Memory B cell (primary cell): Measurements from ENCODE around the gene GOLGB1.

Source experiments
- ATAC-seq: fragments of 150-1000 bp; cut with Tn5 transposase; 2 replicates; pipeline ENCODE4 v1.10.0; 2021; ENCODE audit warnings: low read depth, mild to moderate bottlenecking, moderate library complexity
- DNase-seq, 2 donors: peaks; one replicate each; pipeline ENCODE4 v3.0.0; 2022; ENCODE audit warnings: low spot score in 2 of 2
- H3K27ac Mint-ChIP-seq: one replicate; pipeline ENCODE4 v1.8.0; 2022; ENCODE audit warnings: mild to moderate bottlenecking, moderate library complexity, mixed read lengths
- H3K27me3 Mint-ChIP-seq: one replicate; pipeline ENCODE4 v1.8.0; 2022; ENCODE audit warnings: mixed read lengths
- H3K36me3 Mint-ChIP-seq: one replicate; pipeline ENCODE4 v1.8.0; 2022; ENCODE audit warnings: mild to moderate bottlenecking, mixed read lengths
- H3K4me1 Mint-ChIP-seq: one replicate; pipeline ENCODE4 v1.8.0; 2022; ENCODE audit warnings: mixed read lengths
- H3K4me3 Mint-ChIP-seq: one replicate; pipeline ENCODE4 v1.8.0; 2022; ENCODE audit warnings: mild to moderate bottlenecking, moderate library complexity, mixed read lengths
- H3K9me3 Mint-ChIP-seq: one replicate; pipeline ENCODE4 v1.8.0; 2022; ENCODE audit warnings: mixed read lengths

The GOLGB1 gene

DNA sequence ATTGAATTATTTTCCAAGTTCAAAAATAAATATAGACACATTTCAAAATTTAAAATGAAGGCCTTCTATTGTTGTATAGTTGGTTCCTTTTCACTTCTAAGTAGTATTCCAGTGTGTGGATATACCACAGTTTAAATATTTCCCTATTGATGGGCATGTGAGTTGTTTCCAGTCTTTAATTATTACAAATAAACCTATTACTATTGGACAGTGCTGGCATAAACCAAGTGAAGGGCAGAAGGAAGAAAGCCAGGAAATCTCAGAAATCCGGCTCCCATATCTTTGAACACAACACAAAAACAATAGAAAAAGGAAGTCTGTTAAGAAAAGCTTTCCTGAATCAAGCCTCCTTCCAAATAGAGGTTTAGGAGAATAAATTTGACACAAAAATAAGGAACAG lies 26.1 kb downstream of the GOLGB1 start:
- no peak overlapping the region for H3K27ac Mint-ChIP-seq
- H3K36me3 Mint-ChIP-seq = peaks cover 54% of the 10 kb centered on the region
- no peak overlapping the region for H3K4me3 Mint-ChIP-seq

DNA sequence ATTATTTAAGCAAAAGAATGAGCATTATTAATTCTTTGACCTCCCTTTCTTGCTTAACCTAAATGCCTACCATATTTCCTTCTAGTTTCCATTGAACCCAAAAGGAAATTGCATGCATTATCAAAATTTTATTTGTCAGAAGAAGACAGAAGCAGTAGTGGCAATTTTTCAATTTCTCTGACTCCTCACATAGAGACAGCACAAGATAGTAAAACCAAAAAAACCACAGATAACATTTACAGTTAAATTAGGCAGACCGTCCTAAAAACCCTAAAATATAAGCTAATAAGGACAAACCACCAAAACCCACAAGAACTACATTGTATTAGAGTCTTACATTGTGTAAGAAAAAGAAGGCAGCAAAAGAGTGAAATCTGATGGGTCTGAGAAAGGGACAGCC lies 27.1 kb downstream of the GOLGB1 start:
- H3K36me3 Mint-ChIP-seq = peaks cover 54% of the 10 kb centered on the region
- no peaks in the 10 kb centered on the region for H3K9me3 Mint-ChIP-seq
- no peaks in the 10 kb centered on the region for H3K27me3 Mint-ChIP-seq
- no peak for DNase-seq
- peak overlapping the region; percentile 22 for H3K27ac Mint-ChIP-seq
- no peak for ATAC-seq
- no peak overlapping the region for H3K4me3 Mint-ChIP-seq
- peaks cover 7% of the 10 kb centered on the region for H3K4me1 Mint-ChIP-seq

More for the DNA sequence above, 26.1 kb downstream of the GOLGB1 start:
- Mint-ChIP-seq H3K27me3 (no peaks in the 10 kb centered on the region), H3K4me1 (peaks cover 7% of the 10 kb centered on the region), H3K9me3 (no peaks in the 10 kb centered on the region)
- ATAC-seq (no peak), DNase-seq (no peak)

DNA sequence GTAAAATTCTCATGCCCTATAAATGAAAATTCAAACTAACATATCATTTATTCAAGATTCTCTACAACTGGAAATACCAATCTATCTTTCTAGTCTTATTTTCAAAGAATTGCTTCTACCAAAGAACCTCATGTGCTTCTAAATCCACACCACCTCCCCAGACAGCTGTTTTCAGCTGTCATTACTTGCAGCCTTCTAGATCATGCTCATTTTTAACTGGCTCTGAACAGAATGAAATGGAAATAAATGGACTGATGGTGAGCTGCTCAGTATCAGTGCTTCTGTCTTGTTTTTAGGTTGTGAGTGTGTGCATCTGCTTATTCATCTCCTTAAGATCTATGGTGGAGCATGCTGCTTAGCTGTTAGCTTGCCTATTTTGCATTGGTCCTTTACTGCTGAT lies 29.4 kb downstream of the GOLGB1 start:
- no peak overlapping the region for H3K27ac Mint-ChIP-seq
- H3K4me3 Mint-ChIP-seq = no peak overlapping the region
- DNase-seq (no peak), ATAC-seq (no peak)
- peaks cover 4% of the 10 kb centered on the region for H3K4me1 Mint-ChIP-seq
- H3K9me3 Mint-ChIP-seq = no peaks in the 10 kb centered on the region
- H3K36me3 Mint-ChIP-seq = peaks cover 54% of the 10 kb centered on the region
- H3K27me3 Mint-ChIP-seq = no peaks in the 10 kb centered on the region

DNA sequence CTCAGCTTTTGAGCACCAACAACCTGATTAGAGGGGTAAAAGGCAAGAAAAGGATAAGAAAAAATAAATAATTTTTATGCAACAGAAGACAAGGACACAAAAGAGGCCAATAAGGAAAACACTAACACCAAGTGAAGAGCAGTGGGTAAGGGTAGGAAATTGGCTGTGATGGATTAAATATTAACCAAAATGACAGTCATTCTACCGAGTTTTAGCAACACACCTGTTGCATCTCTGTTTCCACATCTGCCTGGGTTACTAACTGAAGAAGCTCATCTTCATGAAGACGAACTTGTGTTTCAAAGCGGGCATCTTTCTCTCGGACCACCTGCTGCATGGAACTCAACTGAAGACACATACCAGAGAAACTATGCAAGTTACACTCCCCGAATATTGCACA lies 30.1 kb downstream of the GOLGB1 start:
- Mint-ChIP-seq H3K9me3 (no peaks in the 10 kb centered on the region), H3K27me3 (no peaks in the 10 kb centered on the region), H3K27ac (no peak overlapping the region), H3K4me3 (no peak overlapping the region), H3K4me1 (peaks cover 4% of the 10 kb centered on the region), H3K36me3 (peaks cover 51% of the 10 kb centered on the region)
- no peak for DNase-seq
- no peak for ATAC-seq

DNA sequence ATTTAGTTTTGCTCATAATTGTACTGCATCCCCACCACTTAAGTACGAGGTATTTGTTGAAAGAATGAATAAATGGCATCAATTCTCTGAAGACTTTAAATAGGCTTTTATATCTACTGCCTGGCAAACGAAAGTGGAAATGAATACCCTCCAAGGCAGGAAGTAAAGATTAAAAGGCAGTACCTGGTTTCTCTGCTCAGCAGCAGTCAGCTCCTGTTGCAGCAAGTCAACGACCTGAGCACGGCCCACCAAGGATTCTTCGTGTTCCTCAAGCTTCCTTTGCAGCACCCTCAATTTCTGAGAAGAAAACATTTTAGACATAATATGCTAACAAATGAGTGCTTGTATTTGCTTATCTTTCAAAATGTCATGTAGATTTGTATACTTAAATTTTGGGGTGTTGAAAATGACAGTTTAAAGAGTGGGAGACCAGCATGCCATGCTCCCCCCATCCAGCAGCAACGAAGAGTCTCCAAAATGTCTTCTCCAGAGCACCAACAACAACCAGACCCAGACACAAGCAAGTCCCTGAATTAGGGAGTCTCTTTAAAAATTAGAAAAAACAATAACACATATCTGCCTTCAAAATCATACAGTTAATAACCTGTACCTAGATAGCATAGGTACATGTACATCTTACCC lies 31.2 kb downstream of the GOLGB1 start:
- Mint-ChIP-seq H3K4me3 (no peak overlapping the region), H3K4me1 (no peaks in the 10 kb centered on the region), H3K9me3 (no peaks in the 10 kb centered on the region), H3K36me3 (peaks cover 45% of the 10 kb centered on the region), H3K27ac (no peak overlapping the region), H3K27me3 (no peaks in the 10 kb centered on the region)
- ATAC-seq = no peak
- DNase-seq = no peak

DNA sequence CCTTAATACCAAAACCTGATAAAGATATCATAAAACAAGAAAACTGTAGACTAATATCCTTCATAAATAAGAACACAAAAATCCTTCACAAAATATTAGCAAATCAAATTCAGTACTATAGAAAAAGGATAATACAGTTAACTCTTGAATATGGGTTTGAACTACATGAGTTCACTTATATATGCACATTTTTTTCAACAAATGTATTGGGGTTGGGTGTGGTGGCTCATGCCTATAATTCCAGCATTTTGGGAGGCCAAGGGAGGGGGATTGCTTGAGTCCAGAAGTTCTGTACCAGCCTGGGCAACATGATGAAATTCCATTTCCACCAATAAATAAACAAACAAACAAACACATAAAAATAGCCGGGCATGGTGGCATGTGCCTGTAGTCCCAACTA lies 39.2 kb downstream of the GOLGB1 start:
- no peak for DNase-seq
- peaks cover 2% of the 10 kb centered on the region for H3K4me1 Mint-ChIP-seq
- H3K4me3 Mint-ChIP-seq = no peak overlapping the region
- no peak overlapping the region for H3K27ac Mint-ChIP-seq
- no peaks in the 10 kb centered on the region for H3K27me3 Mint-ChIP-seq
- peaks cover 29% of the 10 kb centered on the region for H3K36me3 Mint-ChIP-seq
- ATAC-seq = no peak
- H3K9me3 Mint-ChIP-seq = no peaks in the 10 kb centered on the region

DNA sequence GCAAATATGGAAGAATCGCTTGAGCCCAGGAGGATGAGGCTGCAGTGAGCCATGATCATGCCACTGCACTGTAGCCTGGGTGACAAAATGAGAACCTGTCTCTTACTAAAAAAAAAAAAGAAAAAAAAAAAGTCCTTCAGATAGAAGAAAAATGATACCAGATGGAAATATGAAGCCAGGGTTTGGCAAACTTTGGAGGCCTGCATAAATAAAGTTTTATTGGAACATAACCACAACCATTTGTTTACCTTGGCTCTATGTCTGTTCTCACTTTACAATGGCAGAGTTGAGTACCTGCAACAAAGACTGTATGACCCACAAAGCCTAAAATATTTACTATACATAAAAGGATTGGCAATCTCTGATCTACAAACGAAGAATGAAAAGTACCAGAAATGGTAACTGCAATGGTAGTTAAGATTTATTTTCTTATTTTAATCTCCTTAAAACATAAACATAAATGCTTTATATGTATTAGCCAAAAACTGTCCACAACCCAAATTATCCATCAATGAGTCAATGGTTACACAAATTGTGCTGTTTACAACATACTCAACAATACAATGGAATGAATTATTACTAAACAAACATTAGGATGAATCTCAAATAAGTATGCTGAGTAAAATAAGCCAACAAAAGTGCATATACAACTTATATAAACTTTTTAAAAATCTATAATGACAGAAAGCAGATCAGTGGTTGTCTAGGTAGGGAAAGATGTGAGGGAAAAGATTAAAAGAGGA lies 41.8 kb downstream of the GOLGB1 start:
- no peaks in the 10 kb centered on the region for H3K27me3 Mint-ChIP-seq
- peaks cover 36% of the 10 kb centered on the region for H3K36me3 Mint-ChIP-seq
- H3K4me3 Mint-ChIP-seq = no peak overlapping the region
- H3K9me3 Mint-ChIP-seq = no peaks in the 10 kb centered on the region
- ATAC-seq = no peak
- peaks cover 4% of the 10 kb centered on the region for H3K4me1 Mint-ChIP-seq
- no peak overlapping the region for H3K27ac Mint-ChIP-seq
- no peak for DNase-seq

DNA sequence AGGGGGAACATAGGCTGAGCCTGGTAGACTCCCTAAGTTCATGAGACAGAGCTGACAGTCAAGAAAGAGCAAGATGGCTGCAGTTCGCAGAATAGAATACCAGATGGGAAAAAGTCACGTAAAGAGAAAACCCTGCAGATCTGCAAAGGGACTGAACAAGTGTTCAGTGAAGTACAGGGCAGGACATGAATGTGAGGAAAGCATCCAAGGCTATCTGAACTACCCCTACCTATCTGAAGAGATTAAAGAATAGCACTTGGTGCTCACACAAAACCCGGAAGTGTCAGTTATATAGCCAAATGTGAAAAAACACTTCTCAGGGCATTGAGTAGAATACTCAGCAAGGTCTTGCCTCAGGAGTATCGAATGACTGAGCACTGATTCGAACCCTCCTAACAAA lies 44.0 kb downstream of the GOLGB1 start:
- H3K27me3 Mint-ChIP-seq = no peaks in the 10 kb centered on the region

DNA sequence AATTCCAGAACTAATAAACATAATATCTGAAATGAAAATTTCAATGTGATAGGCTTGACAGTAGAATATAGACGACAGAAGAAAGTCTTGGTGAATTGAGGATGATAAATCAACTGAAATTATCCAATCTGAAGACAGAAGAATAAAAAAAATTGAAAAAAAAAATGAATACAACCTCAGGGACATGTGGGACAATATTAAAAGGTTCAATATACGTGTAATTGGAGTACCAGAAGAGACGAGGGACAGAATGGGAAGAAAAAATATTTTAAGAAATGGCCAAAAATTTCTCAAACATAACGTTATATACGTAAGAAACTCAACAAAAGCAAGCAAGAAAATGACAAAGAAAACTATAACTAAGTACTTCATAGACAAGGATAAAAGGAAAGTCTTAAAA lies 45.6 kb downstream of the GOLGB1 start:
- DNase-seq (no peak), ATAC-seq (no peak)
- peaks cover 4% of the 10 kb centered on the region for H3K4me1 Mint-ChIP-seq
- H3K27me3 Mint-ChIP-seq = no peaks in the 10 kb centered on the region
- peaks cover 36% of the 10 kb centered on the region for H3K36me3 Mint-ChIP-seq
- no peaks in the 10 kb centered on the region for H3K9me3 Mint-ChIP-seq
- H3K4me3 Mint-ChIP-seq = no peak overlapping the region
- H3K27ac Mint-ChIP-seq = no peak overlapping the region

More for the DNA sequence above, 44.0 kb downstream of the GOLGB1 start:
- Mint-ChIP-seq H3K36me3 (peaks cover 41% of the 10 kb centered on the region), H3K27ac (no peak overlapping the region), H3K4me1 (peaks cover 4% of the 10 kb centered on the region), H3K9me3 (no peaks in the 10 kb centered on the region), H3K4me3 (no peak overlapping the region)
- DNase-seq = no peak
- no peak for ATAC-seq

DNA sequence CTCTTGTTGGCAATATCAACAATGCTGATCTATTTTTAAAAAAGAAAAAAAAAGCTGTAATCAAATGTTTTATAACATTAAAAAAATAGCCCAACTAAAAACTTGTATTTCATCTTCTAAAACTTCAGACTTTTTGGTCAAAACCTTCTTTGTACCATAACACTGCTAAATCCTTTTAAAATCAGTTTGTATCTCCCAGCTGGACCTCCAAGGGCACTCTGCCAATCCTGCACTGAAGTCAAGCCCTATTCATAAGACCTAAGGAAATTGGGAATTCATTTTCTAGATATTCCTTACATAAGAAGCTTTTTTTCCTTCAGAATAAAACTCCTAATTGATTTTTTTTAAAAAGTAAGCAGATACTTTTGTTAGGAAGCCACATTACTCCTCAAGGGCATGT lies 50.6 kb downstream of the GOLGB1 start:
- no peak overlapping the region for H3K4me3 Mint-ChIP-seq
- no peak overlapping the region for H3K27ac Mint-ChIP-seq
- H3K9me3 Mint-ChIP-seq = no peaks in the 10 kb centered on the region
- H3K27me3 Mint-ChIP-seq = no peaks in the 10 kb centered on the region
- no peaks in the 10 kb centered on the region for H3K4me1 Mint-ChIP-seq
- H3K36me3 Mint-ChIP-seq = peaks cover 38% of the 10 kb centered on the region
- ATAC-seq (no peak), DNase-seq (no peak)

DNA sequence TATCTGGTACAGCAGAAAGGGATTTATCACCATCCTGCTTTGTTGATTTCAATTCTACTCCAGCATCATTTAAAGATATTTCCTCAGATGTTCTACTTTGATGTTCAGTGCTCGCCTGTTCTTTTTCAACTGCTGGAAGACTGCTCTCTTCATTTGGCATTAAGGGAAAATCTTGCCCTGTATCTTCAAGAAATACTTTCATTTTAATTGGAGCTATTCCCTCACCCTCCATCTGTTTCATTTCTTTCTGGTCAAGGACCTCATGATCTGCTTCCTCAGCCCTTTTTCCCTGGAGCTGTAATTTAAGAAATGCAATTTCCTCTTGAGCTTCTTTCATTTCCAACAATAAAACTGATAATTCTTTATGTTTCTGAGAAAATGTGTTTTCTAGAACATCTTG lies 51.1 kb downstream of the GOLGB1 start:
- H3K27me3 Mint-ChIP-seq = no peaks in the 10 kb centered on the region
- H3K4me3 Mint-ChIP-seq = no peak overlapping the region
- peaks cover 34% of the 10 kb centered on the region for H3K36me3 Mint-ChIP-seq
- no peaks in the 10 kb centered on the region for H3K9me3 Mint-ChIP-seq
- H3K4me1 Mint-ChIP-seq = no peaks in the 10 kb centered on the region
- H3K27ac Mint-ChIP-seq = no peak overlapping the region
- ATAC-seq (no peak), DNase-seq (no peak)

DNA sequence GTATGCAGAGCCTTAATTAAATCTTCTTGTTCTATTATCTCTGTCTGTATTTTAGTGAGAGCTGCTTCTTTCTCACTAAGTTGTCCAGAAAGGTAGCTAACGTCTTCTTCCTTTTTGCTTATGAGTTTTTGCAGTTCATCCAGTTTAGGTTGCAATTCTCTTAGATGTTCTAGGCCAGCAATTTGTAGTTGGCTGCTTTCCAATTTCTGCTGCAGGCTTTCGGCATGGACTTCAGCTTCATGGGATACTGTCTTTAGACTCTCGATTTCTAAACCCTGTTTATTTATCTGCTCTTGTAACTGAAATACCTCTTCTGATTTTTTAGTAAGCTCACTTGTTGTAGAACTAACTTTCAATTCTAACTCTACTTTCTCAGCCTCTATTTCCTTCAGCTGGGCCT lies 53.4 kb downstream of the GOLGB1 start:
- H3K4me3 Mint-ChIP-seq = no peak overlapping the region
- peaks cover under 1% of the 10 kb centered on the region for H3K4me1 Mint-ChIP-seq
- no peaks in the 10 kb centered on the region for H3K9me3 Mint-ChIP-seq
- no peak for ATAC-seq
- H3K27ac Mint-ChIP-seq = no peak overlapping the region
- H3K36me3 Mint-ChIP-seq = peaks cover 37% of the 10 kb centered on the region
- H3K27me3 Mint-ChIP-seq = no peaks in the 10 kb centered on the region
- no peak for DNase-seq

DNA sequence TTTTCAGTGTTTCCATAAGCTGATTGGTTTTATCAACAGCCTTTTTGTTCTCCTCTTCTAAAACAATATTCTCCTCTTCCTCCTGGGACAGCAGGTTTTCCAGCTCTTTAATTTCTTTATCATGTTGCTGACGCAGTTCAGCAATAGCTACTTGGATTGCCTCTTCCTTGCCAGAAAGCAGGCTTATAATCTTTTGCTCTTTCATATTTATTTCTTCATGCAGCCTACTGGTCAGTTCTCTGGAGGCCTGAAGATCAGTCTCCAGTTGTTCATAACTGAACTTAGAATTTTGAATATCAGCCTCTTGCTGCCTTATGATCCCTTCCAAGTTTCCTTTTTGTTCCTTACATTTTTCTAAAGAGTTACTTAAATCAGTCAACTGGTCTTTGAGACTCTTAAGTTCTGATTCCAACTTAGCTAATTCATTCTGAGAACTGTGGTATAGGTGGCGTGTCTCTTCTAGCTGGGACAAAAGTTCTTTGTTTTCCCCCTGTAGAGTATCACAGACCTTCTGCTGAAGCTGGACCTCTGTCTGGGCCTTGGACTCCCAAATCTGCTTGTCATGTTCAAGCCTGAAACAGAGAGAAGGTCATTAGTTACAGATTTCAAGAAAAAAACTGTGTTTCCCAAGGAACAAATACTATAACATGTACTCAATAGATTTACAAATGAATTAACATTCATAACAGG lies 57.4 kb downstream of the GOLGB1 start:
- Mint-ChIP-seq H3K9me3 (no peaks in the 10 kb centered on the region), H3K4me1 (peaks cover 6% of the 10 kb centered on the region), H3K27ac (peak overlapping the region; percentile 51), H3K27me3 (no peaks in the 10 kb centered on the region), H3K4me3 (no peak overlapping the region), H3K36me3 (peaks cover 26% of the 10 kb centered on the region)
- DNase-seq (no peak), ATAC-seq (no peak)

DNA sequence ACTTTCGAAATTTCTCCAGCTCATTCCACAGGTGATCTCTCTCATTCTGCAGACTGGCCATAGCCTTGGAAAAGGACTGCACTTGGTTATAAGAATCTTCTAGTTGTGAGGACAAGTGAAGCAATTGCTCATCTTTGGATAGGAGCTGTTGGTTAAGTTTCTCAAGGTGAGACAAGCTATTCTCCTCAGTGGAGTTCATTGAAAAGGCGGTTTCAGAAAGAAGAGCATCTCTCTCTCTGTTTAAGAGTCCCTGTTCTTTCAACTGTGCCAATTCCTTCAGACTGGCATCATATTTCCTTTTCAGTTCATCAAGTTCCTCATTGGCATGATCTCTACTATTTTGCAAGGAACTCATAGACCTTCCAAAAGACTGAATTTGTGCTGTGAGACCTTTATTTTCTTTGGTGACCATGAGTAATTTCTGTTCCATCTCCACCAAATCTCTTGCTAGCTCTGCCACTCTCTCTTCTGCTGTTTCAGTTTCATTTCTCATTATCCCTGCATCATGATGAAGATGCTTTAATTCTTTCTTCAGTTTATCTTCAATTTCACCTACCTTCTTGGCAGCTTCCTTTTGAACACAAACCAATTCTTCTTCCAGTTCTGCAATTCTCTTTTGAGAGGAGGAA lies 58.6 kb downstream of the GOLGB1 start:
- H3K36me3 Mint-ChIP-seq = peaks cover 27% of the 10 kb centered on the region
- H3K9me3 Mint-ChIP-seq = peaks cover 2% of the 10 kb centered on the region
- no peak for ATAC-seq

More for the DNA sequence above, 58.6 kb downstream of the GOLGB1 start:
- no peaks in the 10 kb centered on the region for H3K27me3 Mint-ChIP-seq
- peak overlapping the region; percentile 51 for H3K27ac Mint-ChIP-seq
- DNase-seq = no peak
- peaks cover 9% of the 10 kb centered on the region for H3K4me1 Mint-ChIP-seq
- no peak overlapping the region for H3K4me3 Mint-ChIP-seq
